HEK293 (cell line): Measurements from ENCODE around the gene LCNL1.

Experiments used
- CTCF ChIA-PET: fragments of 350-600 bp; formaldehyde crosslinking; extraction: SDS; loops from one replicate; lab custom pipeline; 2021; ENCODE audit warnings: antibody characterized with exemption; lab: Yijun Ruan, JAX
- POLR2A ChIA-PET: fragments of 300-600 bp; formaldehyde crosslinking; extraction: SDS; loops from one replicate; lab custom pipeline; 2020; ENCODE audit warnings: antibody characterized with exemption, inconsistent platforms; lab: Yijun Ruan, JAX
- H3K27ac ChIP-seq: fragments of 200-500 bp; sonication (Bioruptor generic); 2 replicates; pipeline ENCODE4 v1.5.1; 2014; ENCODE audit warnings: low read depth, low read length, control low read depth, inconsistent platforms; ENCODE audit errors: extremely low read depth
- H3K36me3 ChIP-seq, 2 experiments: fragments of 200-500 bp in 1 of 2; sonication (Bioruptor generic) in 1 of 2; 1 replicate in 1 of 2; 2 replicates in 1 of 2; pipeline ENCODE4 v1.5.1; 2014 to 2017; ENCODE audit warnings: inconsistent platforms in 2 of 2, low read length in 2 of 2; ENCODE audit not compliant: control insufficient read depth in 2 of 2, insufficient read depth in 1 of 2
- H3K4me1 ChIP-seq: fragments of 200-500 bp; sonication (Bioruptor generic); 2 replicates; pipeline ENCODE4 v1.5.1; 2014; ENCODE audit warnings: mild to moderate bottlenecking, low read length, inconsistent platforms; ENCODE audit not compliant: control insufficient read depth, insufficient read depth
- H3K4me3 ChIP-seq: 2 replicates; pipeline ENCODE4 v1.5.1; 2011; ENCODE audit warnings: low read depth, mild to moderate bottlenecking, control low read depth, low read length, moderate library complexity
- H3K9me3 ChIP-seq: fragments of 200-500 bp; sonication (Bioruptor generic); 2 replicates; pipeline ENCODE4 v1.5.1; 2014; ENCODE audit warnings: low read depth, low read length, inconsistent platforms; ENCODE audit not compliant: control insufficient read depth, insufficient read depth
- KLF1 ChIP-seq: fragments of 450-650 bp; formaldehyde crosslinking; IDR thresholded peaks from 2 replicates; pipeline ENCODE4 v1.5.1; 2016; ENCODE audit warnings: missing biosample characterization, missing genetic modification characterization
- KLF8 ChIP-seq: fragments of 450-650 bp; formaldehyde crosslinking; IDR thresholded peaks from 2 replicates; pipeline ENCODE4 v1.5.1; 2016; ENCODE audit warnings: missing biosample characterization, missing genetic modification characterization
- OSR2 ChIP-seq: fragments of 450-650 bp; formaldehyde crosslinking; IDR thresholded peaks from 2 replicates; pipeline ENCODE4 v1.5.1; 2016; ENCODE audit warnings: missing biosample characterization, missing genetic modification characterization
- YY1 ChIP-seq: fragments of 450-650 bp; formaldehyde crosslinking; IDR thresholded peaks from 2 replicates; pipeline ENCODE4 v1.5.1; 2018; ENCODE audit warnings: missing biosample characterization, missing genetic modification characterization
- ZBTB1 ChIP-seq: fragments of 450-650 bp; formaldehyde crosslinking; IDR thresholded peaks from 2 replicates; pipeline ENCODE4 v1.5.1; 2016; ENCODE audit warnings: missing biosample characterization, missing genetic modification characterization
- ZBTB20 ChIP-seq: fragments of 450-650 bp; formaldehyde crosslinking; IDR thresholded peaks from 2 replicates; pipeline ENCODE4 v1.5.1; 2016; ENCODE audit warnings: missing biosample characterization, missing genetic modification characterization
- ZFHX2 ChIP-seq: fragments of 450-650 bp; formaldehyde crosslinking; conservative IDR thresholded peaks from 2 replicates; pipeline ENCODE4 v1.5.1; 2016; ENCODE audit warnings: missing biosample characterization, missing genetic modification characterization
- ZNF132 ChIP-seq: fragments of 450-650 bp; formaldehyde crosslinking; IDR thresholded peaks from 2 replicates; pipeline ENCODE4 v1.5.1; 2017; ENCODE audit warnings: missing biosample characterization, missing genetic modification characterization, borderline replicate concordance
- ZNF16 ChIP-seq: fragments of 450-650 bp; formaldehyde crosslinking; IDR thresholded peaks from 2 replicates; pipeline ENCODE4 v1.5.1; 2016; ENCODE audit warnings: low read depth, missing biosample characterization, missing genetic modification characterization
- ZNF221 ChIP-seq: fragments of 450-650 bp; formaldehyde crosslinking; IDR thresholded peaks from 2 replicates; pipeline ENCODE4 v1.5.1; 2017; ENCODE audit warnings: missing biosample characterization, missing genetic modification characterization, borderline replicate concordance
- ZNF341 ChIP-seq: fragments of 450-650 bp; formaldehyde crosslinking; IDR thresholded peaks from 2 replicates; pipeline ENCODE4; 2016; ENCODE audit warnings: low read depth, missing biosample characterization, missing genetic modification characterization
- ZNF514 ChIP-seq: fragments of 450-650 bp; formaldehyde crosslinking; IDR thresholded peaks from 2 replicates; pipeline ENCODE4 v1.5.1; 2016; ENCODE audit warnings: missing biosample characterization, missing genetic modification characterization
- ZNF521 ChIP-seq: fragments of 450-650 bp; formaldehyde crosslinking; IDR thresholded peaks from 2 replicates; pipeline ENCODE4 v1.5.1; 2017; ENCODE audit warnings: missing biosample characterization, mild to moderate bottlenecking, missing genetic modification characterization
- ZNF548 ChIP-seq: fragments of 450-650 bp; formaldehyde crosslinking; IDR thresholded peaks from 2 replicates; pipeline ENCODE4 v1.5.1; 2016; ENCODE audit warnings: missing biosample characterization, missing genetic modification characterization
- ZNF549 ChIP-seq: fragments of 450-650 bp; IDR thresholded peaks from 2 replicates; pipeline ENCODE4 v1.5.1; 2018; ENCODE audit warnings: missing biosample characterization, missing genetic modification characterization, mild to moderate bottlenecking, inconsistent platforms, moderate library complexity
- ZNF558 ChIP-seq: fragments of 450-650 bp; formaldehyde crosslinking; IDR thresholded peaks from 2 replicates; pipeline ENCODE4 v1.5.1; 2016; ENCODE audit warnings: missing biosample characterization, missing genetic modification characterization
- ZNF560 ChIP-seq: fragments of 450-650 bp; formaldehyde crosslinking; IDR thresholded peaks from 2 replicates; pipeline ENCODE4 v1.5.1; 2017; ENCODE audit warnings: missing biosample characterization, missing genetic modification characterization, borderline replicate concordance
- ZNF600 ChIP-seq: fragments of 450-650 bp; formaldehyde crosslinking; IDR thresholded peaks from 2 replicates; pipeline ENCODE4 v1.5.1; 2016; ENCODE audit warnings: missing biosample characterization, missing genetic modification characterization
- ZXDB ChIP-seq: fragments of 450-650 bp; formaldehyde crosslinking; IDR thresholded peaks from 2 replicates; pipeline ENCODE4 v1.5.1; 2016; ENCODE audit warnings: missing biosample characterization, missing genetic modification characterization
- TF ChIP-seq, protein P1 (sequence below): fragments of 450-650 bp; formaldehyde crosslinking; IDR thresholded peaks from 2 replicates; pipeline ENCODE4 v1.5.1; 2017; ENCODE audit warnings: missing biosample characterization, missing genetic modification characterization
- TF ChIP-seq, protein P2 (sequence below): fragments of 450-650 bp; formaldehyde crosslinking; IDR thresholded peaks from 2 replicates; pipeline ENCODE4 v1.5.1; 2016; ENCODE audit warnings: missing biosample characterization, missing genetic modification characterization

Gene LCNL1

GRCh38 chr9:137015976-137016375 lies 33.2 kb downstream of the LCNL1 start:
- H3K4me1 ChIP-seq = no peaks in the 10 kb centered on the region
- H3K4me3 ChIP-seq = no peak overlapping the region
- no peak for TF ChIP-seq ZNF16
- no peak for TF ChIP-seq YY1 (tag by site-specific recombination)
- peak; percentile 65; the same call in 1 of the 2 replicates for TF ChIP-seq KLF1 (tag by site-specific recombination)
- TF ChIP-seq ZNF521 (tag by site-specific recombination) = no peak
- TF ChIP-seq KLF8 (tag by site-specific recombination) = 0 out of 2 replicates have a peak, but pooled peaks have one; percentile 16
- no peak for TF ChIP-seq ZBTB1 (tag by site-specific recombination)
- no peak for TF ChIP-seq ZNF560
- TF ChIP-seq, protein P1, sequence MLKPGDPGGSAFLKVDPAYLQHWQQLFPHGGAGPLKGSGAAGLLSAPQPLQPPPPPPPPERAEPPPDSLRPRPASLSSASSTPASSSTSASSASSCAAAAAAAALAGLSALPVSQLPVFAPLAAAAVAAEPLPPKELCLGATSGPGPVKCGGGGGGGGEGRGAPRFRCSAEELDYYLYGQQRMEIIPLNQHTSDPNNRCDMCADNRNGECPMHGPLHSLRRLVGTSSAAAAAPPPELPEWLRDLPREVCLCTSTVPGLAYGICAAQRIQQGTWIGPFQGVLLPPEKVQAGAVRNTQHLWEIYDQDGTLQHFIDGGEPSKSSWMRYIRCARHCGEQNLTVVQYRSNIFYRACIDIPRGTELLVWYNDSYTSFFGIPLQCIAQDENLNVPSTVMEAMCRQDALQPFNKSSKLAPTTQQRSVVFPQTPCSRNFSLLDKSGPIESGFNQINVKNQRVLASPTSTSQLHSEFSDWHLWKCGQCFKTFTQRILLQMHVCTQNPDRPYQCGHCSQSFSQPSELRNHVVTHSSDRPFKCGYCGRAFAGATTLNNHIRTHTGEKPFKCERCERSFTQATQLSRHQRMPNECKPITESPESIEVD = no peak
- no peak for TF ChIP-seq ZNF548 (tag by site-specific recombination)
- no peak for TF ChIP-seq ZNF132
- ChIA-PET POLR2A (no interaction called here), CTCF (interaction anchor here (0.6 to 1.8 kb wide), 4 partner anchors 10 to 105 kb away, joined by 3 to 6 read pairs (median 4); no protein-coding TSS in a partner anchor)
- H3K9me3 ChIP-seq = no peaks in the 10 kb centered on the region
- peaks cover 0 to 59% of the 10 kb centered on the region in 2 experiments; a peak in 1 of 3 replicates for H3K36me3 ChIP-seq
- no peak overlapping the region for H3K27ac ChIP-seq

DNA sequence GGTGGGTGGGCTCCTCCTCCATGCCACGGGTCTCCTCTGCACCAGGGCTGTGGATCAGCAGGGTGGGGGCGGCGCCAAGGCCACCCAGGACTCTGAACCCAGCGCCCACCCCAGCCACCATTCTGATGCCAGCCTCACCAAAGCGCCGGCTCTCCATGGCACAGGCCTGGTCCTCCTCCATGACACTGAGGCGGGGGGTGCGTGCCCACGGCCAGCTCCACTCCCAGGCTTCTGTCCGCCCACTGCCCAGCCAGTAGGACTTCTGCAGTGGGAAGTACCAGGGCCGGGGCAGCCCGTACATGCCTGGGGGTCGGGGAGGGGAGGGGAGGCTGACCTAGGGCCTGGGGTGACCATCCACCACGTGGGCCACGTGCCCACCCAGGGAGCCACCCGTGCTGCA lies 33.6 kb downstream of the LCNL1 start:
- Histone ChIP-seq H3K4me1 (no peaks in the 10 kb centered on the region), H3K4me3 (no peak overlapping the region), H3K9me3 (no peaks in the 10 kb centered on the region), H3K36me3 (peaks cover 0 to 58% of the 10 kb centered on the region in 2 experiments; a peak in 1 of 3 replicates), H3K27ac (no peak overlapping the region)
- TF ChIP-seq ZFHX2 (tag by site-specific recombination) (peak; percentile 37; the same call in 1 of the 2 replicates), OSR2 (tag by site-specific recombination) (no peak)
- ChIA-PET POLR2A (no interaction called here), CTCF (interaction anchor here (0.6 to 1.8 kb wide), 3 partner anchors 13 to 106 kb away, joined by 3 to 4 read pairs (median 3); no protein-coding TSS in a partner anchor)

GRCh38 chr9:137017071-137017470 lies 34.3 kb downstream of the LCNL1 start:
- Histone ChIP-seq H3K4me3 (no peak overlapping the region), H3K36me3 (peaks cover 0 to 55% of the 10 kb centered on the region in 2 experiments; a peak in 1 of 3 replicates), H3K9me3 (no peaks in the 10 kb centered on the region), H3K4me1 (no peaks in the 10 kb centered on the region), H3K27ac (no peak overlapping the region)
- POLR2A ChIA-PET = interaction anchor here (0.6 kb wide), 1 partner anchor 17 kb away, joined by 6 read pairs; no protein-coding TSS in a partner anchor
- CTCF ChIA-PET = interaction anchor here (0.5 to 5.1 kb wide), 2 partner anchors 10 to 12 kb away, joined by 3 to 25 read pairs; no protein-coding TSS in a partner anchor
- no peak for TF ChIP-seq ZNF558 (tag by site-specific recombination)
- TF ChIP-seq ZNF549 (tag by site-specific recombination) = no peak
- no peak for TF ChIP-seq ZNF600 (tag by site-specific recombination)
- TF ChIP-seq ZBTB20 = no peak
- TF ChIP-seq ZNF514 (tag by site-specific recombination) = no peak
- TF ChIP-seq ZXDB (tag by site-specific recombination) = no peak
- TF ChIP-seq ZNF341 = no peak
- TF ChIP-seq ZNF221 (tag by site-specific recombination) = no peak
- TF ChIP-seq, protein P2, sequence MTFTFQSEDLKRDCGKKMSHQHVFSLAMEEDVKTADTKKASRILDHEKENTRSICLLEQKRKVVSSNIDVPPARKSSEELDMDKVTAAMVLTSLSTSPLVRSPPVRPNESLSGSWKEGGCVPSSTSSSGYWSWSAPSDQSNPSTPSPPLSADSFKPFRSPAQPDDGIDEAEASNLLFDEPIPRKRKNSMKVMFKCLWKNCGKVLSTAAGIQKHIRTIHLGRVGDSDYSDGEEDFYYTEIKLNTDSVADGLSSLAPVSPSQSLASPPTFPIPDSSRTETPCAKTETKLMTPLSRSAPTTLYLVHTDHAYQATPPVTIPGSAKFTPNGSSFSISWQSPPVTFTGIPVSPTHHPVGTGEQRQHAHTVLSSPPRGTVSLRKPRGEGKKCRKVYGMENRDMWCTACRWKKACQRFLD (tag by site-specific recombination) = no peak
- TF ChIP-seq ZFHX2 (tag by site-specific recombination) = no peak
